Testis (tissue), 3 donors: ENCODE measurements around the gene EFCAB13. TPM values are rescaled to one million over a fixed set of nuclear protein-coding genes. Genes with fewer than 3 reads are reported as not detected.

Experiments used
- DNase-seq: peaks from one replicate; pipeline ENCODE4 v3.0.0-alpha.2; 2019
- H3K27ac ChIP-seq, 2 donors: fragments of 200-600 bp; sonication (generic); one replicate each; pipeline ENCODE4 v1.5.1; 2019
- H3K27me3 ChIP-seq: fragments of 200-600 bp; sonication (generic); one replicate; pipeline ENCODE4 v1.5.1; 2019
- H3K36me3 ChIP-seq: fragments of 200-600 bp; sonication (generic); one replicate; pipeline ENCODE4 v1.5.1; 2017; ENCODE audit warnings: low read depth; ENCODE audit errors: missing control alignments
- H3K4me1 ChIP-seq: fragments of 200-600 bp; sonication (generic); one replicate; pipeline ENCODE4 v1.5.1; 2019
- H3K4me3 ChIP-seq, 2 donors: fragments of 200-600 bp; sonication (generic); one replicate each; pipeline ENCODE4 v1.5.1; 2017 to 2019
- H3K9me3 ChIP-seq: fragments of 200-600 bp; sonication (generic); one replicate; pipeline ENCODE4 v1.5.1; 2017
- CTCF ChIP-seq, 3 experiments: fragments of 450-650 bp in 2 of 3; fragments of 200-600 bp in 1 of 3; sonication (generic) in 1 of 3; IDR thresholded peaks; one replicate each; pipeline ENCODE4 v1.5.1; 2016 to 2019; ENCODE audit warnings: antibody characterized with exemption in 3 of 3, mild to moderate bottlenecking in 2 of 3, moderate library complexity in 1 of 3
- POLR2A ChIP-seq: fragments of 450-650 bp; IDR thresholded peaks from one replicate; pipeline ENCODE4 v1.6.1; 2017; ENCODE audit warnings: antibody characterized with exemption, mild to moderate bottlenecking, moderate library complexity
- WGBS, 2 donors: methylation state at CpG; one replicate each; pipeline ENCODE4 v1.1.5; 2018; 5-methylcytosine and 5-hydroxymethylcytosine counted together
- intact Hi-C: fragments of 100-400 bp; cut with DNase I; formaldehyde crosslinking; loops from one replicate; pipeline ENCODE4 v1.15.1; 2023; ENCODE audit warnings: low total_unique reads
- polyA plus RNA-seq: library from polyadenylated mRNA; stranded (reverse); fragments of 350-450 nt; fragmentation: Illumina TruSeq; extraction: RNeasy Lipid Tissue Mini Kit (QIAGEN cat#74804); gene quantifications from one replicate; pipeline ENCODE4 v1.2.3, GENCODE V29; 2014; ENCODE audit warnings: low read depth, low replicate concordance; ENCODE audit not compliant: insufficient read depth
- total RNA-seq, 2 donors: library from RNA; depleted of rRNA; stranded (reverse); fragments of >200 nt; gene quantifications; one replicate each; pipeline ENCODE4 v1.2.3, GENCODE V29; 2016

EFCAB13 gene
- total and polyA plus RNA-seq, 3 donors from 2014 or later: 22.9 to 37.7 (median 23.2) TPM

GRCh38 chr17:47295037-47295873, 28.5 kb upstream of the EFCAB13 start:
- H3K4me3 ChIP-seq: no peak overlapping the region
- no peaks in the 10 kb centered on the region for H3K27me3 ChIP-seq
- intact Hi-C loops: no loop called here
- TF ChIP-seq CTCF (IDR thresholded peaks at IDR 0.05) (no peak), POLR2A (no peak)
- H3K36me3 ChIP-seq: no peaks in the 10 kb centered on the region
- DNase-seq: peak; percentile 60
- 63 to 68% methylated on average over 12 to 14 of the region's 14 CpGs for WGBS, 2 donors
- H3K27ac ChIP-seq: no peak overlapping the region
- peaks cover 18% of the 10 kb centered on the region for H3K4me1 ChIP-seq
- no peaks in the 10 kb centered on the region for H3K9me3 ChIP-seq

GRCh38 chr17:47295874-47296255, 27.9 kb upstream of the EFCAB13 start:
- intact Hi-C loops: no loop called here
- 84 to 92% methylated on average over 6 of the region's 6 CpGs for WGBS, 2 donors
- H3K36me3 ChIP-seq: no peaks in the 10 kb centered on the region

GRCh38 chr17:47297661-47298400, 25.9 kb upstream of the EFCAB13 start:
- Histone ChIP-seq H3K4me3 (no peak overlapping the region), H3K27ac (no peak overlapping the region), H3K9me3 (no peaks in the 10 kb centered on the region), H3K36me3 (no peaks in the 10 kb centered on the region), H3K4me1 (peaks cover 18% of the 10 kb centered on the region), H3K27me3 (no peaks in the 10 kb centered on the region)
- intact Hi-C loops: no loop called here
- WGBS, 2 donors: 96 to 98% methylated on average over 4 of the region's 4 CpGs
- TF ChIP-seq POLR2A (no peak), CTCF (IDR thresholded peaks at IDR 0.05) (no peak)
- no peak for DNase-seq

More at GRCh38 chr17:47295874-47296255, 27.9 kb upstream of the EFCAB13 start:
- peaks cover 18% of the 10 kb centered on the region for H3K4me1 ChIP-seq
- H3K27ac ChIP-seq: no peak overlapping the region
- DNase-seq: no peak
- TF ChIP-seq POLR2A (no peak), CTCF (IDR thresholded peaks at IDR 0.05) (no peak)
- H3K9me3 ChIP-seq: no peaks in the 10 kb centered on the region
- no peaks in the 10 kb centered on the region for H3K27me3 ChIP-seq
- H3K4me3 ChIP-seq: no peak overlapping the region

- Histone ChIP-seq H3K4me3 (no peak overlapping the region), H3K36me3 (no peaks in the 10 kb centered on the region), H3K27ac (no peak overlapping the region), H3K27me3 (no peaks in the 10 kb centered on the region), H3K4me1 (peaks cover 18% of the 10 kb centered on the region), H3K9me3 (no peaks in the 10 kb centered on the region)
- TF ChIP-seq POLR2A (no peak), CTCF (IDR thresholded peaks at IDR 0.05) (no peak)
- 96 to 100% methylated on average over 6 of the region's 6 CpGs for WGBS, 2 donors
- intact Hi-C loops: no loop called here
- no peak for DNase-seq
These were observed 25.0 kb upstream of the EFCAB13 start for GRCh38 chr17:47298712-47299111.
